AG08395 (cell line): Measurements from ENCODE around the gene KIF18A.
"Not testable (repeated sequence)": the region's sequence is repeated elsewhere in the genome, so short reads cannot be mapped to it uniquely, and the experiment has no call there.

Source experiments
- DNase-seq: peaks from one replicate; pipeline ENCODE4 v3.0.0; 2012; ENCODE audit warnings: mixed read lengths, low spot score

Gene KIF18A

DNA sequence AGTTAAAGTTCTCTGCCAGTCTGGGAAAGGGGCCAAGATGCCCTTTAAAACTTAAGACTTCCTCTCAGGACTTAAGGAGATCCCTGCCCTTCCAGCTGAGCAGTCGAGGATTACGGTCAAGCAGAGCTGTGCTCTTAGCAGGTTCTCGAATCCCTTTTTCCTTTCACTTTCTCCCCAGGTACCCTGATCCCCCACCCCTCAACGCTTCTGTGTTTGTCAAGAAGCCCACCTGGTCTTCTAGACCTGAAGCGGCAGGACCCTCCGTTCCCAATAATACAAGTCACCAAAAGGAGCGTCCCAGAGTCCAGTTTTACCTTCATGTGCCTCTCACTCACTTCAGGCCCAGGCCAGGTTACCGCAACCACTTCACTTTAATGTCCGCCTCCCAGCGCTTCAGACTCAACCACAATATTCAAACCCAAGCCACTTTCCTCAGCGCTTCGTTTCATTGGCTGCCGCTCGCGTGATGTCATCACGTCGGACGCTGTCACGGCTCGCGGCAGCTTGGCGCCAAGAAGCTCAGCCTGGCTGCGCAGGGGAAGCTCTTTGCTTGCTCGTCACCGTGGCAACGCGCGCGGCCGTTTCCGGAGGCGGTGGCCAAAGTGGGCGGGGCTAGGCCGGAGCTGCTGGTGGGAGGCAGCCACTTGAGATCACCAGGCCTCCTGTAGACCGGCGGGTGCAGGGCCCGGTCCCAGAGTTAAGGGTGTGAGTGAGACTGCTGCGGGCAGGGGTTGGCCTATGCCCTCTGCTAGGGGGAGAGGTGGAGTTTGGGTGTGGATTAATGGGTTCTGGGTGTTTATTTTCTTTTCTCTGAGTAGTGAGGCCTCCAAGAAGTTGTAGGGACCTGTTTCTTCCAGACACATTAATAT is at the start of gene KIF18A, which contains the start of gene METTL15:
Gene KIF18A, minus strand, starts transcription at position 407 of the 869 bp plus-strand sequence. CDS start 10,209 bp downstream, outside the sequence.
Gene METTL15, plus strand, starts transcription at position 639 of the 869 bp plus-strand sequence. CDS start 4,947 bp downstream, outside the sequence.
- peak; percentile 95 for DNase-seq

DNA sequence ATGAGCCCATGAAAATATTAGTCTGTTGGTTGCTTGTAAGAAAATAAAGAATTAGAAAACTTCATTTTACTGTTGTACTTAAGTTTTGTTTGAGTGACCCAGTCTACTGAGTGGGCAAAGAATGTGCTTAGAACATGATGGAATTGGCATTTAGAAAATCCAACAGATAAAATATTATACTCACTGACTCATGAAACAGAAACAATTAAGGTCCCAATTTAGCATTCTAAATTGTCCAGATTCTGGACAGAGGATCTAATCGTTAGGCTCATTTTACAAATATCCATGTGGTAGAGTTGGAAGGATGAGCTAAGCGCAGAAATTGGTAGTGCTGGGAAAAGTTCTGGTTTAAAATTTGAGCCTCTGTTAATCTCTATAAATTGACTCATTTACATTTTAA is 45.6 kb upstream of the KIF18A start:
- no peak for DNase-seq

DNA sequence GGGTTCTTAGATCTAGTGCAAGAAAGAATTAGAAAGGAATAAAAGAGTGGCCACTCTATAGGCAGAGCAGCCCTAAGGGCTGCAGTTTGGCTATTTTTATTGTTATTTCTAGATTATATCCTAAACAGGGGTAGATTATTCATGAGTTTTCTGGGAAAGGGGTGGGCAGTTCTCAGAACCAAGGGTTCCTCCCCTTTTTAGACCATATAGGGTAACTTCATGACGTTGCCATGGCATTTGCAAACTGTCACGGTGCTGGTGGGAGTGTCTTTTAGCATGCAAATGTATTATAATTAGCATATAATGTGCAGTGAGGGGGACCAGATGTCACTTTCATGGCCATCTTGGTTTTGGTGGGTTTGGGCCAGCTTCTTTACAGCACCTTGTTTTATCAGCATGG is 44.8 kb upstream of the KIF18A start:
- DNase-seq = no peak

DNA sequence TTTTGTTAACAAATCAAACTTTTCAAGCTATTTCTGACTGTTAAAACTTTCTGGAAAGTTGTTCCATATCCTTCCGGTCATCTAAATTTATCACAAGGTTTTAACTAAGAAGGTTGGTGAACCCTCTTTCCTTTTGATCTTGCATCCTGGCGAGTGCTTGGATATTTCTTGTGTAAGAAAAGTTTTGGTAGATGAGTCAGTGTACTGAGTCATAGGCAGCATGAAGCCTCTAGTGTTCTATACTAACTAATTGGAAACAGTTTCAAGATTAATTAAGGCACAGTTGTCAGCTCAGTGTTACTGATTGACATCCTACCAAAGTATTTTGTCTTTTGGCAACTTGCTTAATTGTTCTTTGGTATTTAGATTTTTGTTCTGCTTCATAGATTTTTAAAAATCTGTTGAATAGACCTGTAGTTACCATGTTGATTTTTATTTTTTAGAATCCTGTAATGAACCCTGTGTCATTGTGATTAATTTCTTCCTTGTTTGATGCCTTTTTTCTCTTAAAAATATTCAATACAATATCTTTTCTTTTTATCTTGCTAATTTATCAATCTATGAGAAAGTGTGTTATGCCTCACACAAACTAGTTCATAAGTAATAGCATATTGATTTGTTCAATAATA is 38.3 kb upstream of the KIF18A start:
- peak; percentile 87 for DNase-seq

DNA sequence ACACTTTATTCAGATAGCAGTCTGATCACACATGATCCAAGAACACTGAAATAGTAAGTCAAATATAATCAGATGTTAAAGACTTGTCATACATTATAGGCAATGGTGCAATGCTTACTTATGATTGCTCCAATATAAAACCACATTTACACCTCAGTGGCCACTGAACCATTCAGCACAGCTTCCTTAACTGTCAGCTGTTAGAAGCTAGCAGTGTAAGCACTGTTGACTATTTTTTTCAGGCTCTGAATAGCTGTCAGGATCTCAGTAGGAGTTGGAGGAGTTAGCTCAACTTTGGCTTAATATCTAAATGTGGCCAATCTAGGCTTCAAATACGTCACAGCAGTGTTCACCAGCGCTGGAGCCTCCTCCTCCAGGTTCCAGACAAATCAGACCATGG is 36.9 kb upstream of the KIF18A start:
- DNase-seq = no peak

DNA sequence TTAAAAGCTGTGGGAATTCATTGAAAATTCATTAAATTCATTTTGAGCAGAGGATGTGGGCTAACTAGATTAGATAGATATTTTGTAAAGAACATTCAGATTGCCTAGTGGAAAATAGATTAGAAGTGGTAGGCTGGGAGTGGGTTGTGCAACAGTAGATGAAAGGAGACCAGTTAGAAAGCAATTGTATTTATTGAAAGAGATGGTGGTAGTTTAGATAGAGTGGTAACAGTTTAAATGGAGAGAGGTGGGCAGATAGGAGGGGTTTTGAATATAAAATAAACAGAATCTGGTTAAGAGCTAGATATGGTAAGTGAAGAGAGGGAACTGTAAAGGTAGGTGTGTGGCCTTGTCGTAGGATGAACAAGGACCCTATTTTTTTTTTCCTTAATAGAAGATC is 34.8 kb upstream of the KIF18A start:
- DNase-seq = no peak

DNA sequence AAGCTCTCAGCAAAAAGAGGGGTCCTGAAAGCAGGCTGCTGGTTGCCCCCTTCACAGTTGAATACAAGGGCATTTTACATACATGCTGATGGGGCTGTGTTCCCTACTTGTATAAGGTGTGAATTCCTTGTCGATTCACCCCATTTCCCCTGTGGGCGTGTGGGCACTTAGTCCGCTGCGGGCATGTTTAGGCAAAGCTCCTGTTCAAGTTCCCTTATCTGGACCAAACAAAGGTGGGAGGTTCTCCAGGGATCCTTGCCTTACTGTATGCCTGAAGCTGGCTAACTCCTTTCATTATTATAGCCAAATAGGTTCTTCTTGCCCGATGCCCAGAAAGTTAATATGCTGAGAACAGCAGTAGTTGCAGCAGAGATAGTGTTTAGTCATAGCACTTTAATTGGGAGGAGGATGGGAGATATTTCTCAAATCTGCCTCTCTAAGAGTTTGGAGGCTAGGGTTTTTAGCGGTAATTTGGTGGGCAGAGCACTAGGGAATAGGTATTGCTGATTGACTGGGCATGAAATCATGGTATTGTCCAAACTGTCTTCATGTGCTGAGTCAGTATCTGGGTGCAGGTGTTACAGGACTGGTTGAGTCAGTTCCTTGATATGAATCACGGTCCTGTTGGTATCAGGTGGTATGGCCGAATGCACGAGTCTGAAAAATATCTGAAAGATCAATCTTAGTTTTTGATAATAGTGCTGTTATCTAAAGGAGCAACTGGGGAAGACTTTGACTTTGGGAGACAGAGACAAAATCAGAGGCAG is 32.9 kb upstream of the KIF18A start:
- no peak for DNase-seq

DNA sequence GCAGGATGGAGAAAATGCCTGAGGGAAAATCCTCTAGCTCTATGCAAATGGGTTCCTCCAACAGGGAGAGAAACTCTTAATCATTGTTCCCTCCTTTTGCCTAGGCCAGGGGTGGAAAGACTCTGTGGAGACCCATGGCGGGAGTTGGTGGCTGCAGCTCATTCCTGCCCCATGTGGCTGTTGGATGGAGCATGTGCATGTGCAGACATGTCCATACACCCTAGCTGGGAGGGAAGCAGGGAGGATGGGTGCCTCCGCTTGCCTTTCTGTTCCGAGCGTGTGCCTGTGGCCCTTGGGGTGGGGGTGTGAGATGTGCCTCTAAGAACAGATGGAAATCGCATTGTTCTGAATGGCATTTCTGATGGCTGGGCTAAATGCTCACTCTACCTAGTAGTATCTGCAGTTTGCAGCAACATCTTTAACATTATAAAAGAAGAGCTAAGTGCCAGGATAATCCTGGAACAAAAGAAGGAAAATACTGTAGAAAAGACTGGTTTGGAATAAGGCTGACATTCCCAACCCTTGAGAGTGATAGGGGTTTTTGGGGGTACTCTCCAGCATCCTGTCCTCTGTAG is 32.0 kb upstream of the KIF18A start:
- DNase-seq = no peak

DNA sequence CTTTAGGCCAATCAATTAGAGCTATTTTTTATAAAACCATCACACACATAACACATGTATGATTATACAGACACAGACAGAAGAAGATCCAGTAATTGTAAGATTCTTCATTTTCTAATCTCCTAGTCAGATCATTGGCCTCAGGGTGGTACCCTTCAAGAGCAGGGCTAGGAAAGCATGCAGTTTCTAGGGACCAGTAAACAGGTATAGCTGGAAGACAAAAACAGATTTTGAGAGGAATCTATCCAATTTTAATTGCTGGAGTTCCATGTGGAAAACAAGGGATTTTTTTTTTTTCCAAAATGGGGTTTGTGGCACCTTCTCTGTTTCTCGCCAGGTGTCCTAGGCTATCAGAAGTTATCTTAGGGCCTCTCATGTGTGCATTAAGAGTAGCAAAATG is 29.9 kb upstream of the KIF18A start:
- DNase-seq = no peak

DNA sequence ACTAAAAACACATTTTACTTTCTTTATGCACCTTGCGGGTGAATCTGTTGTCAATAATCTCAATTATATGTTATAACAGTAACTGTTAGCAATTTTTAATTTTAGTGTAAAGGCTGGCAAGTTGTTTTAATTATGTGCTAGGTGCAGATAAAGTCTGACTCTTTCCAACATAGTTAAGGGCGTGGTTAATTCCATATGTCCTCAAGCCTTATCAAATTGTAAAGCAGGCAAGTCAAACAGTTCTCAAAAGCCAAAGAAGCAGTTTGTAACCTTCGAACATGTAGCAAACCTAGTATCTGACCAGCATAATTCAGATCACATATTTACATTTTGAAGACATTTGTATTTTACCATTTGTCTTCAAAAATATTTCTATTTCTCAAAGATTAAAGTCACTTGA is 29.4 kb upstream of the KIF18A start:
- no peak for DNase-seq

DNA sequence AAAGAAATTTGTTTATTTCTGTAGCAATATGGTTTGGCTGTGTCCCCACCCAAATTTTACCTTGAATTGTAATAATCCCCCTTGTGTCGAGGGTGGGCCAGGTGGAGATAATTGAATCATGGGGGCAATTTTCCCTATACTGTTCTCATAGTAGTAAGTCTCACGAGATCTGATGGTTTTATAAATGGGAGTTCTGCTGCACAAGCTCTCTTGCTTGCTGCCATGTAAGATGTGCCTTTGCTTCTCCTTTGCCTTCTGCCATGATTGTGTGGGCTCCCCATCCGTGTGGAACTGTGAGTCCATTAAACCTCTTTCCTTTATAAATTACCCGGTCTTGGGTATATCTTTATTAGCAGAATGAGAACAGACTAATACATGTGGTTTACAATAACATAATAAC is 28.2 kb upstream of the KIF18A start:
- not testable (repeated sequence) for DNase-seq

DNA sequence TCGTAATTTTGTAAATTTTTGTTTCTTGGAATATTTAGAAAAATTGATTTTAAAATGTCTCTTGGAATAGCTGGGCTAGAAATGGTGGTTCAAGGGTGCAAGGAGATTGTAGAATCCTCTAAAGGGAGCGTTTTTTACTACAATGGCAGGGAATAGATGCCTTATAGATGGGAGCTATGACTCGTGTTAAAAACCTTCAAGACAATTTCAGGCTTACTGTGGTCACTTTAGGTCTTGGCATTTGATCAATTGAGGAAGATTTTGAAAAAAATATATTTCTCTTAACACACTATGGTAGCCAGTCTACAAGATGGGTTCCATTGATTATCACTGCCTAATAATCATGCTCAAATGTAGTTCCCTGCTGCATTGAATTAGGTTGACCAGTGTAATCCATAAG is 25.2 kb upstream of the KIF18A start:
- DNase-seq = peak; percentile 19

DNA sequence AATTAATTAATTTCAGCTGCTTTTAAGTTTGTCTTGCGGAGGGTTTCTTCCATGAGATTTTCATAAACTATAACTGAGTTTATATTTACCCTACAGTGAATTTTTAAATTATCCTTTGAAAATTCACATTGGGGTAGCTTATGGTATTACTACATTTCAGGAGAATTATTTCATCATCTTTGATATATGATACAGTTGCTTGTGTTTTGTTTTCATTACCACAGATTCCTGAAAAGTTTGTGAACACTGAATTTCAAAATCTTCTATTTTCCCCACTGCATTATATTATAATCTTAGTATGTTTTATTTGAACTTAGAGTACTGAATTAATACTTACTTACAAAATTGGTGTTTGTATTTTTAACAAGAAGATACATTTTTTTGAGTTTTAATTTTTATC is 24.6 kb upstream of the KIF18A start:
- DNase-seq = no peak

DNA sequence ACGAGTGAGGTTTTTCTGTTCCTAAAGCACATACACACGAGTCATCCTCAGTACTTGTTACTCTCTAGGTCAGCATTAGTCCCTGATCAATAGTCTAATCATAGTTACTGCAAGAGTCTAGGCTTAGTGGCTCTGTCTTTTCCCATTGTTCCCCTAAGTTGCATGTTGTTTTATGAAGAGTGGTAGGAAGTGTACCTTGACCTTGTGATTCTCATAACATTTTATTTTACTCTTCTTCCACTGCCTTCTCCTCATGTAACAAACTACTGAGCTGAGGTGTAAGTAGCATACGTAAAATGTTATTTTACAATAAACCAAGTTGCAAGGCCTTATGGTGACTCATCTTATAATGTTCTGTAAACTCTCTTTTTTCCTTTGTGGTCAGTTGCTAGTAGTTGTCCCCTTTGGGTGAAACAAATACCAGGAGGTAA is 15.2 kb upstream of the KIF18A start:
- DNase-seq = no peak

DNA sequence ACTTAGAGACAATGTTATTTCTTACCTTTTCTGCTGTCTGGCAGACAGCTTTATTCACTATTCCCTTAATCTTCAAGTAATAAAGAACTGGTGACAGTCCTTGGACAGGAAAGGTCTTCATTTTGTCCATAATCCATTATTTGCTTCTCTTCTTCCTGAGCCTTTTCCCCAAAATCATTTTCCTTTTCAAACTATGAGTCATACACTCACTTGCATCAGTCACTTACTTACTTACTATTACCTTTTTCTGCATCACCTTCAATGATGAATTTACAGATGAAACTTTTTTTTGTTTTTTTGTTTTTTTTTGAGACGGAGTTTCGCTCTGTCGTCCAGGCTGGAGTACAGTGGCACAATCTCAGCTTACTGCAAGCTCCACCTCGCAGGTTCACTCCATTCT is 9.8 kb upstream of the KIF18A start:
- no peak for DNase-seq

DNA sequence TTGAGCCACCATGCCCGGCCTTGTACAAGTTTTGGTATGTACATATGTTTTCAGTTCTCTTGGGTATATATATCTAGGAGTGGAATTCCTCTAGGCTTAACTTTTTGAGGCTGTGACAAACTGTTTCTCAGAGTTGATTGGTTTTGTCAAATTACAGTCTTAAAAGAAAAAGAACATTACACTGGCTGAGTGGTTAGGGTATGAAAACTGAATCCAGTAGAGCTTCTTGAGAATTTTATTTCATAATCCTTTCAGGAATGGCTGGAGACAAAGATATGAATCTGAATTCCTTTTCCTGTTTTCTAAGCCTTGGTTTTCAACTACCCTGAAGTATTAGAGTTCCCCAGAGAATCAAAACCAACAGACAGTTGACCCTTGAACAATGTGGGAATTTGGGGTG is 6.8 kb upstream of the KIF18A start:
- no peak for DNase-seq

DNA sequence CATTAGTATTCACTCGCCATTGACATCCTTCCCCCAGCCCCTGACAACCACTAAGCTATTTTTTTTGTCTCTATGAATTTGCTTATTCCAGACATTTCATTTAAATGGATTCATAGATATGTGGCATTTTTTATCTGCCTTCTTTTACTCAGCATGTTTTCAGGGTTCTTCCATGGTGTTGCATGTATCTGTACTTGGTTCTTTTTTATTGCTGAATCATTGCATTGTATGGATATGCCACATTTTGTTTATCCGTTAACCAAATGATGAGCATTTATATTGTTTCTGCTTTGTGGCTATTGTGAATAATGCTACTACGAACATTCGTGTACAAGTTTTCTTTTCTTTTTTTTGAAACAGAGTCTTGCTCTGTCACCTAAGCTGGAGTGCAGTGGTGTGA is 6.2 kb upstream of the KIF18A start:
- no peak for DNase-seq

DNA sequence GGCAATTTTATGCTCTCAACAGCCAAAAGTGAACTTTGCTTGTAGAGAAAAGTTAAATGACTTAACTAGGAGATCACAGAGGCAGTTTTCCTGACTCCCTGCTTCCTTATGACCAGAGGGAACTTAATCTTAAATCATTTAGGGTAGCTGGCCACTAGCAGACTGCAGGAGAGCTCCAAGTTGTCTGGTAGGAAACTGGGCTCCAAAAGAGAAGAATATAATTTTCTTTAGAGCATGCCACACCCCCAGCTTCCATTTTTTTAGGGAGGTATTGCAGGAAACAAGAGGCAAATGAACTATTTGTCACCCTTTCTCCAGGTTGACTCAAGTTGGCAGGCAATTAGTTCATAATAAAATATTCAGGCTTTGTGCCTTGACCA is 2.9 kb upstream of the KIF18A start:
- DNase-seq = peak; percentile 11

DNA sequence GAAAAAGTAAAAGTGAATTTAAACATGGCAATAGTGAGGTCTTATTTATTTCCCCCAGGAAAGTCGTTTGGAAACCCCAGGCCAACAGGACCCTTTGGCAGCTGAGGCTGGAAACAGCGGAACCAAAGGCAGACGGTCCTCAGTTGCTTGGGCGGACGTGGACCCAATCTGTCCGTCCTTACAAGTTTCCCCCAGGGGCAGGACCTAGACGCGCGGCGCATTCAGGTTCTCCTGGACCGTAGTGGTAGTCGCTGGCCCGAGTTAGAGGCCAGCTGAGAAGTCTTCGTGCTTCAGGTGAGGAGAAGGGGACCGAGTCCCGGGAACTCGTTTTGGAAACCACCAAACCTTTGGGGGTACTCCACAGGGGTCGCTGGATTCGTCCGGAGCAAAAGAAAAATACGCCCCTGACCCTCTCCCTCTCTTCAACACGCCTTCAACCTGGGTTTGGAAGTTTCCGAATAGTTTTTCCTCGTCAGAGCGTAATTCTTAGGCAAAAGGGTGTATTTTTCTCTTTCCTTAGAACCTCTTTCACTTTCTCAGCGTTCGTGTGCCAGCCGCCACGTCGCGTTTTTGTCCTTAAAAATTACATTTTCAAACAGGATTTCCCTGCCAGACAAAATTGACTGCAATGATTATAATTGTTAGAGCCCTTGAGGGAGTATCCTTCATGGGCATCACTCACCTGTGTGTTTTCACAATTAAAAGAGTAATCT is 2.3 kb upstream of the KIF18A start:
- DNase-seq = peak; percentile 70

DNA sequence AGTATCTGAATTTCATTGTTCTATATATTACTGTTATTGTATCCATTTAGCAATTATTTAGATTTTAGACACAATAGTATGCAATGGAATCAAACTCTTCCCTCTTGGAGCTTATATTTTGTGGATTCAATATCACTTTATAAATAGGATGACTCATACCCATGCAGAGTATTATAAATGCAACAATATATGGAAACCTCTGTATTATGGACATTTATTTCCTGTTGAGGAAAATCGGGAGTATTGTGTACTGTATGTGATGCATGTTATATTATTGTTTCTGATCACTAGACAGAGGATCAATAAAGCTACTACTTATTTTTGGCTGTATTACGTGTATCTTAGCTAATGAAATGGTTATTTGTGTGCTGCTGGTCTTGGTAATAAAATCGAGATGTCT is 1.0 kb upstream of the KIF18A start:
- DNase-seq = no peak

DNA sequence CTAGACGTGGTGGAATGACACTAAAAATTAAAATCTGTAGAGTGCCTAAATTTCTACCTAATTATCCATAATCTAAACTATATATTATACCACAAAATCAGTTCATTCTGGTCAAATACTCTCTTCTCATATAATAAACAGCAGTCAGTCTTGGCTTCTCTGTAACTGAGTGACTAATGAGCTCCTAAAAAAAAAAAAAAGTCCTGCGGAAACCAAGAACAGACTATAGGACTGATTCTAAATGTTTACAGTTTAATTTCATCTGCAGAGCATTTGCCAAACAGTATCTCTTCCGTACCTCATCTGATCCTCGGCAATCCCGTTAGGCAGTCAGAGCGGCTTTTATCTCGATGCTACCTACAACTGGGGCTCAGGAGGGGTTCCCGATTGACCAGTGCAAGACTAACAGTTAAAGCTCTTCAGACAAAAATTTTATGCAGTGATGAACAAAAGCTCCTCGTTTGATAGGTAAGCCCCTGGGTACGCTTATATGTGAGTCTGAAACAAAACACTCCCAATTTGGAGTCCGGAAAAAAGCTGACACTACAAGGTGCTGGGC is 686 bp downstream of the KIF18A start:
- DNase-seq = peak; percentile 4
